ENCODE results near the gene NYAP1.

- TF ChIP-seq POLR2A (IDR thresholded peaks at IDR 0.05) = no peak
- peak in 1 of 5 experiments; percentile 13 for TF ChIP-seq CTCF (IDR thresholded peaks at IDR 0.05)
- TF ChIP-seq EP300 (IDR thresholded peaks at IDR 0.05) = no peak
Observed at GRCh38 chr7:100493476-100494264, 9.9 kb downstream of the NYAP1 start.
